Measurements from ENCODE around the gene RPS6KA1. TPM values are rescaled to one million over a fixed set of nuclear protein-coding genes. Genes with fewer than 3 reads are reported as not detected.

RPS6KA1 gene
- total and polyA plus RNA-seq, 2 of the 13 experiments (the other 11 are each of a cell fraction or from before 2014, with no cell fraction given) = 19.6 to 24.2 TPM

MicroRNAs within 50 kb of the gene (microRNA counts, 767-probe panel; counts per million panel counts)
- not detected for microRNA hsa-miR-1976

Small RNAs within 50 kb of the gene (microRNA-seq; reads per million reads assigned to microRNA genes)
- 3.7 reads per million, percentile 25 among the genes with 10 or more reads in this experiment for gene MIR1976

Small RNAs within 50 kb of the gene (small RNA-seq; reads per million reads assigned to genes)
- gene MIR1976 (ENCODE audit: insufficient read depth in 2 of 3, insufficient read length in 3 of 3, low read depth in 2 of 3, low replicate concordance in 1 of 3) = 0.10 to 3.9 (median 1.3) reads per million in 3 experiments
- gene RF00019 (ENCODE audit: insufficient read depth in 2 of 3, insufficient read length in 3 of 3, low read depth in 2 of 3, low replicate concordance in 1 of 3) = 0 reads per million in 3 experiments
- gene RNU7-29P (ENCODE audit: insufficient read depth in 2 of 3, insufficient read length in 3 of 3, low read depth in 2 of 3, low replicate concordance in 1 of 3) = 0.20 to 3.9 (median 0.33) reads per million in 3 experiments

Other genes starting within 250 kb of the RPS6KA1 start
- gene SH3BGRL3, start 249.7 kb upstream of the RPS6KA1 start, total RNA-seq (2016; rRNA removed; fragmentation: Illumina TruSeq; extraction: Trizol) = 12.2 and 13.4 TPM in 2 replicates
- 11.4 and 11.5 TPM in 2 replicates for gene SH3BGRL3, start 249.7 kb upstream of the RPS6KA1 start, polyA plus RNA-seq (2011; rRNA removed)
- 3.2 and 9.3 TPM in 2 replicates for gene UBXN11, start 223.1 kb upstream of the RPS6KA1 start, total RNA-seq (2016; rRNA removed; fragmentation: Illumina TruSeq; extraction: Trizol)
- 10.3 and 10.4 TPM in 2 replicates for gene UBXN11, start 223.1 kb upstream of the RPS6KA1 start, polyA plus RNA-seq (2011; rRNA removed)
- not detected in 2 replicates for gene CD52, start 211.8 kb upstream of the RPS6KA1 start, total RNA-seq (2016; rRNA removed; fragmentation: Illumina TruSeq; extraction: Trizol)
- gene CD52, start 211.8 kb upstream of the RPS6KA1 start, polyA plus RNA-seq (2011; rRNA removed) = 0.32 and 0.93 TPM in 2 replicates
- 0.39 and 1.3 TPM in 2 replicates for gene CRYBG2, start 175.6 kb upstream of the RPS6KA1 start, total RNA-seq (2016; rRNA removed; fragmentation: Illumina TruSeq; extraction: Trizol)
- gene CRYBG2, start 175.6 kb upstream of the RPS6KA1 start, polyA plus RNA-seq (2011; rRNA removed) = 2.9 and 4.7 TPM in 2 replicates
- not detected in 2 replicates for gene ZNF683, start 157.0 kb upstream of the RPS6KA1 start, total RNA-seq (2016; rRNA removed; fragmentation: Illumina TruSeq; extraction: Trizol)
- not detected in 2 replicates for gene ZNF683, start 157.0 kb upstream of the RPS6KA1 start, polyA plus RNA-seq (2011; rRNA removed)
- gene LIN28A, start 118.9 kb upstream of the RPS6KA1 start, total RNA-seq (2016; rRNA removed; fragmentation: Illumina TruSeq; extraction: Trizol) = 0.04 TPM in 1 of 2 replicates, not detected in the other
- 0.01 TPM in 1 of 2 replicates, not detected in the other for gene LIN28A, start 118.9 kb upstream of the RPS6KA1 start, polyA plus RNA-seq (2011; rRNA removed)
- 26.5 and 28.3 TPM in 2 replicates for gene DHDDS, start 97.4 kb upstream of the RPS6KA1 start, total RNA-seq (2016; rRNA removed; fragmentation: Illumina TruSeq; extraction: Trizol)
- 18.3 and 18.9 TPM in 2 replicates for gene DHDDS, start 97.4 kb upstream of the RPS6KA1 start, polyA plus RNA-seq (2011; rRNA removed)
- gene HMGN2, start 57.3 kb upstream of the RPS6KA1 start, total RNA-seq (2016; rRNA removed; fragmentation: Illumina TruSeq; extraction: Trizol) = 343 and 366 TPM in 2 replicates
- gene HMGN2, start 57.3 kb upstream of the RPS6KA1 start, polyA plus RNA-seq (2011; rRNA removed) = 40.5 and 63.4 TPM in 2 replicates
- gene ARID1A, start 166.3 kb downstream of the RPS6KA1 start, total RNA-seq (2016; rRNA removed; fragmentation: Illumina TruSeq; extraction: Trizol) = 11.9 and 18.4 TPM in 2 replicates
- gene ARID1A, start 166.3 kb downstream of the RPS6KA1 start, polyA plus RNA-seq (2011; rRNA removed) = 12.3 and 15.9 TPM in 2 replicates